HG02610 (cell line): ENCODE data around the gene NPFFR1.
"Not testable (repeated sequence)": the region's sequence is repeated elsewhere in the genome, so short reads cannot be mapped to it uniquely, and the experiment has no call there.

Experiments used
- ATAC-seq: cut with Tn5 transposase; IDR thresholded peaks from one replicate; pipeline ENCODE4 v1.9.1; 2021; ENCODE audit warnings: mild to moderate bottlenecking, moderate library complexity; ENCODE audit not compliant: unreplicated experiment

NPFFR1 gene

GRCh38 chr10:70228491-70228890, 55.3 kb downstream of the NPFFR1 start:
- ATAC-seq = no peak

- ATAC-seq = no peak
These were observed 56.1 kb downstream of the NPFFR1 start for GRCh38 chr10:70227548-70228320.

GRCh38 chr10:70223728-70224127, 60.1 kb downstream of the NPFFR1 start:
- no peak for ATAC-seq

GRCh38 chr10:70222811-70223447, 60.9 kb downstream of the NPFFR1 start:
- ATAC-seq = not testable (repeated sequence)

- no peak for ATAC-seq
These were observed 61.4 kb downstream of the NPFFR1 start for GRCh38 chr10:70222340-70222794.

- no peak for ATAC-seq
These were observed 62.8 kb downstream of the NPFFR1 start for GRCh38 chr10:70221030-70221429.

- no peak for ATAC-seq
These were observed 70.9 kb downstream of the NPFFR1 start for GRCh38 chr10:70212879-70213278.

- ATAC-seq = no peak
These were observed 71.5 kb downstream of the NPFFR1 start for GRCh38 chr10:70212277-70212676.

GRCh38 chr10:70206762-70207161, 77.0 kb downstream of the NPFFR1 start:
- ATAC-seq = no peak

- no peak for ATAC-seq
These were observed 82.7 kb downstream of the NPFFR1 start for GRCh38 chr10:70201105-70201504.

GRCh38 chr10:70198696-70199466, 84.9 kb downstream of the NPFFR1 start:
- ATAC-seq = no peak
